Activated CD4-positive, alpha-beta T cell treated with anti-CD3 and anti-CD28 coated beads, Interleukin-2, amount 10 ng/mL, durations not matched to agents 7 days and 5 days (primary cell): ENCODE measurements around the gene CCL13. TPM values are rescaled to one million over a fixed set of nuclear protein-coding genes. Genes with fewer than 3 reads are reported as not detected.

Experiments used
- CTCF ChIA-PET: fragments of 350-600 bp; sonication (Branson Sonifier 250); formaldehyde crosslinking; loops from one replicate; lab custom pipeline; 2021; ENCODE audit warnings: antibody characterized with exemption; lab: Charles Lee
- POLR2A ChIA-PET: fragments of 350-600 bp; sonication (Branson Sonifier 250); formaldehyde crosslinking; loops from one replicate; lab custom pipeline; 2021; ENCODE audit warnings: antibody characterized with exemption; lab: Charles Lee
- DNase-seq: peaks from one replicate; pipeline ENCODE4 v3.0.0-alpha.2; 2020
- H3K27ac Mint-ChIP-seq: one replicate; pipeline ENCODE4 v1.8.0; 2021; ENCODE audit warnings: mild to moderate bottlenecking, moderate library complexity, mixed read lengths
- H3K27me3 Mint-ChIP-seq: one replicate; pipeline ENCODE4 v1.8.0; 2021; ENCODE audit warnings: mixed read lengths
- H3K36me3 Mint-ChIP-seq: one replicate; pipeline ENCODE4 v1.8.0; 2021; ENCODE audit warnings: low read depth, mixed read lengths
- H3K4me1 Mint-ChIP-seq: one replicate; pipeline ENCODE4 v1.8.0; 2021; ENCODE audit warnings: mixed read lengths
- H3K4me3 Mint-ChIP-seq: one replicate; pipeline ENCODE4 v1.8.0; 2021; ENCODE audit warnings: mild to moderate bottlenecking, moderate library complexity, mixed read lengths
- H3K9me3 Mint-ChIP-seq: one replicate; pipeline ENCODE4 v1.8.0; 2021; ENCODE audit warnings: mixed read lengths
- total RNA-seq, 2 experiments: library from RNA; stranded (reverse); gene quantifications; one replicate each; pipeline ENCODE4 v1.2.3, GENCODE V29; 2021

Gene CCL13
- total RNA-seq, 2 experiments from 2014 or later: not detected

DNA sequence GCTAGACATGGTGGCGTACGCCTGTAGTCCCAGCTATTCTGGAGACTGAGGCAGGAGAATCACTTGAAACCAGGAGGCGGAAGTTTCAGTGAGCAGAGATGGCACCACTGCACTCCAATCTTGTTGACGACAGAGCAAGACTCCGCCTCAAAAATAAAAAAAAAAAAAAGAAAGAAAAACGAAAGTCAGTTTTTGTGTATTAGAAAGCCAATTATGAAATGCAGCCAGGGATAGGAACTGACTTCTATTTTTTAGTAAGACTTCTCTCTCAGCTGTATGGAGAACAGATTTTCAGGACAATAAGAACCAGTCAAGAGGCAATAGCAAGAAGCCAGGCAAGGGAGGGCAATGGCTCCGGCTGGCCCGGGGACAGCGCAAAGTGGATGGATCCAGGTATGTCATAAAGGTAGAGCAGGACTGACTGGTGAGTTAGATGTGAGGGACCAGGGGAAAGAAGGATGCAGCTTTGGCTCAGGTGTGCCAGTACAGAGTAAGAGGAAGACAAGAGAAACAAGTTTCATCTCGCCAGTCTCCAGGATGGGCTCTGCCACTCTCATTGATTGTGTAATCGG lies 19.2 kb downstream of the CCL13 start:
- Mint-ChIP-seq H3K27me3 (peaks cover 14% of the 10 kb centered on the region), H3K4me1 (peaks cover 53% of the 10 kb centered on the region), H3K36me3 (no peaks in the 10 kb centered on the region), H3K9me3 (no peaks in the 10 kb centered on the region), H3K4me3 (no peak overlapping the region), H3K27ac (peak overlapping the region; percentile 34)
- ChIA-PET CTCF (no interaction called here), POLR2A (no interaction called here)
- DNase-seq: no peak

GRCh38 chr17:34377078-34377823 lies 21.0 kb downstream of the CCL13 start:
- no peaks in the 10 kb centered on the region for H3K36me3 Mint-ChIP-seq
- peaks cover 19% of the 10 kb centered on the region for H3K27me3 Mint-ChIP-seq
- ChIA-PET CTCF (interaction anchor here (0.8 to 2.1 kb wide), 5 partner anchors 8 to 186 kb away, joined by 3 to 7 read pairs (median 4); no protein-coding TSS in a partner anchor), POLR2A (interaction anchor here (0.8 kb wide), 1 partner anchor 11 kb away, joined by 4 read pairs; no protein-coding TSS in a partner anchor)
- H3K4me3 Mint-ChIP-seq: no peak overlapping the region
- H3K9me3 Mint-ChIP-seq: no peaks in the 10 kb centered on the region
- no peak overlapping the region for H3K27ac Mint-ChIP-seq
- DNase-seq: no peak
- peaks cover 52% of the 10 kb centered on the region for H3K4me1 Mint-ChIP-seq

GRCh38 chr17:34378664-34379101 lies 22.4 kb downstream of the CCL13 start:
- DNase-seq: peak; percentile 50
- peak overlapping the region; percentile 78 for H3K27ac Mint-ChIP-seq
- H3K36me3 Mint-ChIP-seq: no peaks in the 10 kb centered on the region
- H3K4me3 Mint-ChIP-seq: peak overlapping the region; percentile 49
- H3K27me3 Mint-ChIP-seq: peaks cover 21% of the 10 kb centered on the region
- ChIA-PET CTCF (interaction anchor here (2.1 kb wide), 1 partner anchor 10 kb away, joined by 4 read pairs; no protein-coding TSS in a partner anchor), POLR2A (no interaction called here)
- H3K9me3 Mint-ChIP-seq: no peaks in the 10 kb centered on the region
- peaks cover 64% of the 10 kb centered on the region for H3K4me1 Mint-ChIP-seq

- H3K4me1 Mint-ChIP-seq: peaks cover 74% of the 10 kb centered on the region
- ChIA-PET CTCF (interaction anchor here (1.0 kb wide), 1 partner anchor 9 kb away, joined by 4 read pairs; no protein-coding TSS in a partner anchor), POLR2A (no interaction called here)
- no peak overlapping the region for H3K27ac Mint-ChIP-seq
- no peak for DNase-seq
- H3K36me3 Mint-ChIP-seq: no peaks in the 10 kb centered on the region
- H3K27me3 Mint-ChIP-seq: peaks cover 19% of the 10 kb centered on the region
- H3K4me3 Mint-ChIP-seq: no peak overlapping the region
- no peaks in the 10 kb centered on the region for H3K9me3 Mint-ChIP-seq
Observed at GRCh38 chr17:34379868-34380267, 23.6 kb downstream of the CCL13 start.

- DNase-seq: peak; percentile 24
- ChIA-PET POLR2A (no interaction called here), CTCF (interaction anchor here (1.0 to 1.1 kb wide), 2 partner anchors 13 to 581 kb away, joined by 3 read pairs; no protein-coding TSS in a partner anchor)
- H3K4me3 Mint-ChIP-seq: no peak overlapping the region
- H3K36me3 Mint-ChIP-seq: no peaks in the 10 kb centered on the region
- peaks cover 74% of the 10 kb centered on the region for H3K4me1 Mint-ChIP-seq
- H3K27ac Mint-ChIP-seq: peak overlapping the region; percentile 58
- peaks cover 23% of the 10 kb centered on the region for H3K27me3 Mint-ChIP-seq
- H3K9me3 Mint-ChIP-seq: no peaks in the 10 kb centered on the region
Observed at GRCh38 chr17:34382621-34383124, 26.4 kb downstream of the CCL13 start.

GRCh38 chr17:34383216-34383615 lies 26.9 kb downstream of the CCL13 start:
- Mint-ChIP-seq H3K36me3 (no peaks in the 10 kb centered on the region), H3K4me3 (no peak overlapping the region), H3K27me3 (peaks cover 23% of the 10 kb centered on the region), H3K27ac (peak overlapping the region; percentile 58), H3K4me1 (peaks cover 75% of the 10 kb centered on the region), H3K9me3 (no peaks in the 10 kb centered on the region)
- CTCF ChIA-PET: interaction anchor here (0.8 to 1.3 kb wide), 2 partner anchors 10 to 17 kb away, joined by 3 to 4 read pairs; no protein-coding TSS in a partner anchor
- POLR2A ChIA-PET: no interaction called here
- DNase-seq: no peak

DNA sequence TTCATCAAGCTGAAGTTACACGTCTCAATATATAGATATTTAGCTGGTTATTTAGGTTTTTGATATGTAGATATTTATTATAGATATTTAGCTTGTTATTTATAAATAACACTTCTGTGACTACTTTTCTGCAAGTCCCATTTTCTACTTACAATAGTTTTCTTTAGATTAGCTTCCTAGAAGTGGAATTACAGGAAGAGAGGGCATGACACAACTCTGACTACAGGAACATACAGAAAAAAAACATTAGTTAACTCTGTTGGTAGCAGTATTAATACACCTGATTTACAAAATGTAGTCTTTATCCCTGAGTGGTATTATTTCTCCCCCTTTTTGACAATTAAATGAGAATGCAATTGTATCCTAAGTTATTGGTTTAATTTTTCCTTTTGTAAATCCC lies 28.0 kb downstream of the CCL13 start:
- Mint-ChIP-seq H3K36me3 (no peaks in the 10 kb centered on the region), H3K27me3 (peaks cover 23% of the 10 kb centered on the region), H3K4me3 (no peak overlapping the region), H3K27ac (no peak overlapping the region), H3K4me1 (peaks cover 70% of the 10 kb centered on the region), H3K9me3 (no peaks in the 10 kb centered on the region)
- POLR2A ChIA-PET: no interaction called here
- no peak for DNase-seq
- CTCF ChIA-PET: interaction anchor here (1.3 kb wide), 1 partner anchor 9 kb away, joined by 4 read pairs; no protein-coding TSS in a partner anchor

DNA sequence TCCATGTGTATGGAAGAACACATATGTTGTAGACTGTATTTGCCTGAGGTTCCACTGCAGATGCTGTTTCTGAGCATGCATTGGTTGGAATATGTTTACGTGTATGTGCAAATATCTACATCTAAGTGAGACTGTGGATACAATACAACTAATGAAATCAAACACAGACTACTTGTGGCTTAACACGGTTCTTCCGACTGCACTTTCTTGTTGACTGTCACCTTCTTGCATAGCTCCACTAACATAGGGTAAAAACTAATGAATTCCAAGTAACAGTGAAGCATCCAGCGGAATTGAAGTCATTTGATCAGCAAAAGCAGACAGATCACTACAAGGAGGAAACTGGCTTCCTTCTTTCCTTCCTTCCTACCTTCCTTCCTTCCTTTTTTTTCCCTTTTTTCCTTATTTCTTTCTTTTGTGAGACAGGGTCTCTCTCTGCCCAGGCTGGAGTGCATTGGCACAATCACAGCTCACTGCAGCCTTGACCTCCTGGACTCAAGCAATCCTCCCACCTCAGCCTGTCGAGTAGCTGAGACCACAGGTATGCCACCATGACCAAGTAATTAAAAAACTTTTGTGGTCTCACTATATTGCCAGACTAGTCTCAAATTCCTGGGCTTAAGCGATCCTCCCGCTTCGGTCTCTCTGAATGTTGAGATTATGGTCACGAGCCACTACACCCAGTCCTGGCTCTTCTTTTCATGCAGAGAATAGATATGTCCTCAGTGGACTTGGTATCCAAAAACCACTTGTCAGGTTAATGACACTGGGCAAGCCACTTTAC lies 28.7 kb downstream of the CCL13 start:
- ChIA-PET POLR2A (no interaction called here), CTCF (interaction anchor here (0.9 to 1.1 kb wide), 2 partner anchors 8 to 25 kb away, joined by 4 read pairs; no protein-coding TSS in a partner anchor)
- Mint-ChIP-seq H3K36me3 (no peaks in the 10 kb centered on the region), H3K4me3 (no peak overlapping the region), H3K4me1 (peaks cover 70% of the 10 kb centered on the region), H3K27me3 (peaks cover 23% of the 10 kb centered on the region), H3K27ac (no peak overlapping the region), H3K9me3 (no peaks in the 10 kb centered on the region)
- no peak for DNase-seq

GRCh38 chr17:34386343-34386696 lies 30.0 kb downstream of the CCL13 start:
- no peak for DNase-seq
- no peak overlapping the region for H3K27ac Mint-ChIP-seq
- POLR2A ChIA-PET: no interaction called here
- CTCF ChIA-PET: interaction anchor here (1.1 to 2.5 kb wide), 2 partner anchors 11 to 26 kb away, joined by 4 to 8 read pairs; no protein-coding TSS in a partner anchor
- H3K27me3 Mint-ChIP-seq: peaks cover 22% of the 10 kb centered on the region
- no peaks in the 10 kb centered on the region for H3K9me3 Mint-ChIP-seq
- H3K4me3 Mint-ChIP-seq: no peak overlapping the region
- peaks cover 68% of the 10 kb centered on the region for H3K4me1 Mint-ChIP-seq
- H3K36me3 Mint-ChIP-seq: no peaks in the 10 kb centered on the region

- no peak for DNase-seq
- Mint-ChIP-seq H3K4me3 (no peak overlapping the region), H3K4me1 (peaks cover 64% of the 10 kb centered on the region), H3K36me3 (no peaks in the 10 kb centered on the region), H3K27ac (peak overlapping the region; percentile 6), H3K27me3 (peaks cover 27% of the 10 kb centered on the region), H3K9me3 (no peaks in the 10 kb centered on the region)
- ChIA-PET POLR2A (no interaction called here), CTCF (interaction anchor here (0.6 to 2.5 kb wide), 2 partner anchors 10 to 722 kb away, joined by 4 to 8 read pairs; no protein-coding TSS in a partner anchor)
Observed at GRCh38 chr17:34386697-34387550, 30.6 kb downstream of the CCL13 start.

- Mint-ChIP-seq H3K36me3 (no peaks in the 10 kb centered on the region), H3K4me1 (peaks cover 59% of the 10 kb centered on the region), H3K27ac (no peak overlapping the region), H3K27me3 (peaks cover 29% of the 10 kb centered on the region), H3K9me3 (no peaks in the 10 kb centered on the region), H3K4me3 (no peak overlapping the region)
- DNase-seq: no peak
- ChIA-PET CTCF (interaction anchor here (0.6 to 2.5 kb wide), 3 partner anchors 10 to 721 kb away, joined by 3 to 8 read pairs (median 4); no protein-coding TSS in a partner anchor), POLR2A (interaction anchor here (0.9 kb wide), 1 partner anchor 10 kb away, joined by 4 read pairs; no protein-coding TSS in a partner anchor)
Observed at GRCh38 chr17:34387566-34387965, 31.3 kb downstream of the CCL13 start.
